HG03442 (cell line): ENCODE data around the gene IL18BP.

Experiments used
- ATAC-seq: cut with Tn5 transposase; IDR thresholded peaks from one replicate; pipeline ENCODE4 v1.9.1; 2021; ENCODE audit warnings: mild to moderate bottlenecking, moderate library complexity; ENCODE audit not compliant: unreplicated experiment

The IL18BP gene

DNA sequence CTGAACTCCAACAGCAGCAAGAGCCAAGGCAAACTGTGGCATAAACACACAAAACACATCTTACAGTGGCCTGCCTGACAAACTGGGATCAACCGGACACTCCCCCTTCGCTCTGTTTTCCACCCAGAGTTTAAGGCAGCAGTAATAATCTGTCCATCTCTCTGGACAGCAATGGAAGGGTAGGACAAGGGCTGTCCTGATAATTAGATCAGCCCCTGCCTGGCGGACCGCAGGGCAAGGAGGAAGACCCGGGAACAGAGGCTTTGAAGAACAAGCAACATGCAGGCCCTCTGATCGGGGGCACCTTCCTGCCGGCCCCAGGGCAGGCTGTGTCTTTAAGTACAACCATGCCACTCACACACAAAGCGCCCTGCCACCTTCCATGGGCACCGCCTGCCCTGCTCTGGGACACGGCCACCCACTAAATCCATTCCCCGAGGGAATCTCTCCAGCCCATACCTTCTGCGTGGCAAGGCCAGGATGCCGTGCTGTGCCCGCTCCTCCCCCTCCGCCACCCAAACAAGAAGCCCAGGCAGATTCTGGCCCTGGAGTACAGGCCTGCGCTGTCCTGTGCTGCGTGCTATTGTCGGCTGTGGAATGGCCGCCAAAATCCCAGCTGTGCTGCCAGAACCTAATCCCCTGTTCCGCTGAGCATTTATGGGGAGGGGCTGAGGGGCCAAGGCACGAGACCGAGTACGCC lies 42.8 kb downstream of the IL18BP start:
- no peak for ATAC-seq

DNA sequence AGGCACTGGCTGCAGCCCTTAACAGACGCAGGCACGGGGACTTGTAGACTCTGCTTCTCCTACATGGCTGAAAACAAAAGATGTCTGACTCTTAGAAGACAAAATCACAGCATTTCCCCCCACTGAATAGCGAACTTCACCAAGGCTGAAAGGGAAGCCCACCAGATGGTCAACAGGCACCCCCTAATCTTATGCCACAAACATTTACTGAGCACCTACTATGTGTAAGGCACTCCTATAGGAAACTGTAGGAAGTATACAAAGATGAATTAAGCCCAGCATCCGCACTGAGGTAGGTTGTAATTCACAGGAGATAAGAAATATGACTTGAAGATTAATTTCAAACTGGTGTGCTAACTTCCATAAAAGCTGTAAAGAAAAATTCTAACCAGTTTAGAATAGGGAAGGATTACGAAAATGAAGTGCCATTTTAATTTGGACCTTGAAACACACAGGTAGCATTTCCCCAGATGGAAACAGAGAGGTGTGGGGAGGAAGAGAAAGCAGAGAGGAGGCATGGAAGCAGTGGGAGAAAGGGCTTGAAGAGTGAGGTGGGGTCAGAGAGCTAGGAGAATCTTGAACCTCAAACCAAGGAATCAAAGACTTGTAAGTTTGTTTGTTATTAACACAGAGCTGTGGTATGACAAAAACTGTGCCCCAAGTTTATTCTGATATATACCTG lies 43.5 kb downstream of the IL18BP start:
- no peak for ATAC-seq

- ATAC-seq: no peak
These were observed 47.1 kb downstream of the IL18BP start for GRCh38 chr11:72045849-72046248.

- no peak for ATAC-seq
These were observed 50.2 kb downstream of the IL18BP start for GRCh38 chr11:72048766-72049460.
